ENCODE measurements around the gene UBE2G2.

DNA sequence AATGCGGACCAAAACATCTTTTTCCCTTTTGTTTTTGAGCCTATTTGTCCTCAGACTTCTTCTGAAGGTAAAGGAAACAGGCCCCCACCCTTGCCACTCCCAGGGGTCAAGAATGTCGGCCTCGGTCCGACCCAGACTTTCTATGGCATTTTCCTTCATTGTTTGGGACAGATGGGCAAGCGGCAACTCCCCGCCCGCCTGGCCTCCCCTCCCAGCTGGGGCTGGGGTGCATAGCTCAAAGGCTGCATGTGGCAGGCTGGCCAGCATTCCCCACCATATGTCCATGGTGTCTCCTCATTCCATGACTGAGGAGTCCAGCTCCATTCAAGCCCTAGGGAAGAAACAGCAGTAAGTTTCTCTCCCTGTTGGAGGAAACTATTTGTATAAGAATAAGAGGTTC, 60.9 kb downstream of the UBE2G2 start:
- TF ChIP-seq, protein P1, sequence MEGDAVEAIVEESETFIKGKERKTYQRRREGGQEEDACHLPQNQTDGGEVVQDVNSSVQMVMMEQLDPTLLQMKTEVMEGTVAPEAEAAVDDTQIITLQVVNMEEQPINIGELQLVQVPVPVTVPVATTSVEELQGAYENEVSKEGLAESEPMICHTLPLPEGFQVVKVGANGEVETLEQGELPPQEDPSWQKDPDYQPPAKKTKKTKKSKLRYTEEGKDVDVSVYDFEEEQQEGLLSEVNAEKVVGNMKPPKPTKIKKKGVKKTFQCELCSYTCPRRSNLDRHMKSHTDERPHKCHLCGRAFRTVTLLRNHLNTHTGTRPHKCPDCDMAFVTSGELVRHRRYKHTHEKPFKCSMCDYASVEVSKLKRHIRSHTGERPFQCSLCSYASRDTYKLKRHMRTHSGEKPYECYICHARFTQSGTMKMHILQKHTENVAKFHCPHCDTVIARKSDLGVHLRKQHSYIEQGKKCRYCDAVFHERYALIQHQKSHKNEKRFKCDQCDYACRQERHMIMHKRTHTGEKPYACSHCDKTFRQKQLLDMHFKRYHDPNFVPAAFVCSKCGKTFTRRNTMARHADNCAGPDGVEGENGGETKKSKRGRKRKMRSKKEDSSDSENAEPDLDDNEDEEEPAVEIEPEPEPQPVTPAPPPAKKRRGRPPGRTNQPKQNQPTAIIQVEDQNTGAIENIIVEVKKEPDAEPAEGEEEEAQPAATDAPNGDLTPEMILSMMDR (IDR thresholded peaks at IDR 0.05) = no peak
- no peak for TF ChIP-seq POLR2AphosphoS5 (IDR thresholded peaks at IDR 0.05)

Data from breast epithelium (tissue), 3 donors.